KMS-11 (cell line): ENCODE data around the gene GLI3.

ENCODE experiments used
- H2AFZ ChIP-seq: fragments of 200-600 bp; sonication (generic); 2 replicates; pipeline ENCODE4 v1.6.1; 2016; ENCODE audit warnings: antibody characterized with exemption, mixed run types, low read depth
- H3K27ac ChIP-seq: fragments of 200-600 bp; sonication (generic); 2 replicates; pipeline ENCODE4 v1.6.1; 2016; ENCODE audit warnings: mild to moderate bottlenecking, mixed run types
- H3K27me3 ChIP-seq: fragments of 200-600 bp; sonication (generic); 2 replicates; pipeline ENCODE4 v1.6.1; 2017; ENCODE audit warnings: mild to moderate bottlenecking, low read depth, mixed run types, moderate library complexity; ENCODE audit not compliant: insufficient read depth
- H3K36me3 ChIP-seq: fragments of 200-600 bp; sonication (generic); 2 replicates; pipeline ENCODE4 v1.6.1; 2017; ENCODE audit warnings: mild to moderate bottlenecking, mixed run types; ENCODE audit not compliant: insufficient read depth
- H3K4me1 ChIP-seq: fragments of 200-600 bp; sonication (generic); 2 replicates; pipeline ENCODE4 v1.6.1; 2016; ENCODE audit warnings: mild to moderate bottlenecking, low read depth, mixed run types; ENCODE audit not compliant: poor library complexity, severe bottlenecking
- H3K4me2 ChIP-seq: fragments of 200-600 bp; sonication (generic); 2 replicates; pipeline ENCODE4 v1.7.0; 2016; ENCODE audit warnings: mild to moderate bottlenecking, mixed run types
- H3K4me3 ChIP-seq: fragments of 200-600 bp; sonication (generic); IDR thresholded peaks from 2 replicates; pipeline ENCODE4 v1.6.1; 2017; ENCODE audit warnings: low read depth, low read length, mixed read lengths; ENCODE audit not compliant: insufficient read depth
- H3K79me2 ChIP-seq: fragments of 200-600 bp; sonication (generic); 2 replicates; pipeline ENCODE4 v1.6.1; 2016; ENCODE audit warnings: low read depth, mixed run types; ENCODE audit not compliant: insufficient read depth
- H3K9ac ChIP-seq: fragments of 200-600 bp; sonication (generic); 2 replicates; pipeline ENCODE4 v1.6.1; 2016; ENCODE audit warnings: mild to moderate bottlenecking, mixed run types
- H4K20me1 ChIP-seq: fragments of 200-600 bp; sonication (generic); 2 replicates; pipeline ENCODE4 v1.6.1; 2016; ENCODE audit warnings: mild to moderate bottlenecking, mixed run types; ENCODE audit not compliant: insufficient read depth
- CTCF ChIP-seq: fragments of 200-600 bp; sonication (generic); conservative IDR thresholded peaks from 2 replicates; pipeline ENCODE4 v1.6.1; 2017; ENCODE audit warnings: low read depth, mild to moderate bottlenecking, antibody characterized with exemption, low read length, moderate library complexity, mixed read lengths

The GLI3 gene

DNA sequence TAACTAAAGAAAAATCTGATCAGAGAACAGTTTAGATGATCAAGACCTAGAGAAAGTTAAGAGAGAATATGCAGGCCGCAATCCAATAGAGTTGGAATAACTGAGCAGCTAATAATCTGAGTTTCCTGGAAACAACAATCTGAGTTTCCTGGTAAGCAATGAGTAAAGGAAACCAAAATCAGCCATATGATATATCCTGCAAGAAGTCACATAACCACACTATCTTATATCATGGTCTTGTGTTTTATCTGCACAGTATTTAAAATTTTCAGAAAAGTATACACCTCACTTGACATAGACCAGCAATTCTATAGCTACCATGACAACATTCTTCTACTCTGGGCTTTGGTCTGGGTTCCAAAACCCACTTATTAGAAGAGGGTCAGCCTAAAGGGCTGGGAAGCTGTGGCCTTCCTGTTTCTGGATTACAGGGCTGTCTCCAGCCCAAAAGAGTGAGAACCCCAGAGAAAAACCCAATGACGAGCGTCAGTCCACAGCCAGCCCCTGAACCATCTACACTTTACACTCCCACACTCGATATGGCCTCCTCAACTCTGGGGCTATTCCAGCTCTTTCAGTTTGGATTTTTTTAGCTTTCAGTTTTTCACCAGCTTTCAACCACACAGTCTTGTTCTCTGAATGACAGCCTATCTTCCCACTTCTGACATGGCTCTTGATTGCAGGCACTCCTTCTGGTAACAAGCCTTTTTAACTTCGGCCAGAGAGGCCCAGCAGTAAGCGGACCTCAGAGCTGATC is 110.4 kb downstream of the GLI3 start:
- H3K79me2 ChIP-seq: no peaks in the 10 kb centered on the region
- no peaks in the 10 kb centered on the region for H4K20me1 ChIP-seq
- H3K36me3 ChIP-seq: no peaks in the 10 kb centered on the region
- H3K4me2 ChIP-seq: no peak overlapping the region
- TF ChIP-seq CTCF: no peak
- H2AFZ ChIP-seq: no peak overlapping the region
- H3K9ac ChIP-seq: no peak overlapping the region
- no peaks in the 10 kb centered on the region for H3K27me3 ChIP-seq
- no peak overlapping the region for H3K27ac ChIP-seq
- no peaks in the 10 kb centered on the region for H3K4me1 ChIP-seq
- no peak overlapping the region for H3K4me3 ChIP-seq

- TF ChIP-seq CTCF: no peak
- H2AFZ ChIP-seq: no peak overlapping the region
Measured at GRCh38 chr7:42125321-42125720, 111.7 kb downstream of the GLI3 start.

GRCh38 chr7:42123716-42124115 is 113.3 kb downstream of the GLI3 start:
- no peak overlapping the region for H3K9ac ChIP-seq
- H3K4me1 ChIP-seq: no peaks in the 10 kb centered on the region
- H3K27ac ChIP-seq: no peak overlapping the region
- H3K4me2 ChIP-seq: no peak overlapping the region
- no peak for TF ChIP-seq CTCF
- no peaks in the 10 kb centered on the region for H3K36me3 ChIP-seq
- no peak overlapping the region for H2AFZ ChIP-seq
- no peak overlapping the region for H3K4me3 ChIP-seq
- no peaks in the 10 kb centered on the region for H4K20me1 ChIP-seq
- no peaks in the 10 kb centered on the region for H3K79me2 ChIP-seq
- H3K27me3 ChIP-seq: no peaks in the 10 kb centered on the region

More at GRCh38 chr7:42125321-42125720, 111.7 kb downstream of the GLI3 start:
- Histone ChIP-seq H3K36me3 (no peaks in the 10 kb centered on the region), H3K4me3 (no peak overlapping the region), H4K20me1 (no peaks in the 10 kb centered on the region), H3K79me2 (no peaks in the 10 kb centered on the region), H3K4me2 (no peak overlapping the region), H3K27ac (no peak overlapping the region), H3K4me1 (no peaks in the 10 kb centered on the region), H3K27me3 (no peaks in the 10 kb centered on the region), H3K9ac (no peak overlapping the region)

GRCh38 chr7:42120191-42120590 is 116.8 kb downstream of the GLI3 start:
- Histone ChIP-seq H4K20me1 (no peaks in the 10 kb centered on the region), H3K4me3 (no peak overlapping the region), H3K27me3 (no peaks in the 10 kb centered on the region), H3K9ac (no peak overlapping the region), H3K4me2 (no peak overlapping the region), H2AFZ (no peak overlapping the region), H3K79me2 (no peaks in the 10 kb centered on the region), H3K4me1 (no peaks in the 10 kb centered on the region), H3K27ac (no peak overlapping the region), H3K36me3 (no peaks in the 10 kb centered on the region)
- no peak for TF ChIP-seq CTCF
